Mucosa of stomach (tissue), 1 donor: Measurements from ENCODE around the gene PALM3.

Source experiments
- H3K27me3 ChIP-seq: one replicate; pipeline ENCODE4 v1.7.0; 2013; ENCODE audit warnings: mild to moderate bottlenecking, low read length; ENCODE audit not compliant: control insufficient read depth, insufficient read depth
- H3K36me3 ChIP-seq: one replicate; pipeline ENCODE4 v1.7.0; 2013; ENCODE audit warnings: low read length; ENCODE audit not compliant: control insufficient read depth, insufficient read depth
- H3K4me1 ChIP-seq: one replicate; pipeline ENCODE4 v1.7.0; 2013; ENCODE audit warnings: mild to moderate bottlenecking, low read length; ENCODE audit not compliant: control insufficient read depth, insufficient read depth
- H3K4me3 ChIP-seq: one replicate; pipeline ENCODE4 v1.7.0; 2013; ENCODE audit warnings: low read length
- H3K9ac ChIP-seq: one replicate; pipeline ENCODE4 v1.7.0; 2013; ENCODE audit warnings: mild to moderate bottlenecking, low read length, moderate library complexity
- H3K9me3 ChIP-seq: one replicate; pipeline ENCODE4 v1.7.0; 2013; ENCODE audit warnings: mild to moderate bottlenecking, low read length, moderate library complexity; ENCODE audit not compliant: control insufficient read depth
- donor health status: Pancreatic carcinoma.

The PALM3 gene

DNA sequence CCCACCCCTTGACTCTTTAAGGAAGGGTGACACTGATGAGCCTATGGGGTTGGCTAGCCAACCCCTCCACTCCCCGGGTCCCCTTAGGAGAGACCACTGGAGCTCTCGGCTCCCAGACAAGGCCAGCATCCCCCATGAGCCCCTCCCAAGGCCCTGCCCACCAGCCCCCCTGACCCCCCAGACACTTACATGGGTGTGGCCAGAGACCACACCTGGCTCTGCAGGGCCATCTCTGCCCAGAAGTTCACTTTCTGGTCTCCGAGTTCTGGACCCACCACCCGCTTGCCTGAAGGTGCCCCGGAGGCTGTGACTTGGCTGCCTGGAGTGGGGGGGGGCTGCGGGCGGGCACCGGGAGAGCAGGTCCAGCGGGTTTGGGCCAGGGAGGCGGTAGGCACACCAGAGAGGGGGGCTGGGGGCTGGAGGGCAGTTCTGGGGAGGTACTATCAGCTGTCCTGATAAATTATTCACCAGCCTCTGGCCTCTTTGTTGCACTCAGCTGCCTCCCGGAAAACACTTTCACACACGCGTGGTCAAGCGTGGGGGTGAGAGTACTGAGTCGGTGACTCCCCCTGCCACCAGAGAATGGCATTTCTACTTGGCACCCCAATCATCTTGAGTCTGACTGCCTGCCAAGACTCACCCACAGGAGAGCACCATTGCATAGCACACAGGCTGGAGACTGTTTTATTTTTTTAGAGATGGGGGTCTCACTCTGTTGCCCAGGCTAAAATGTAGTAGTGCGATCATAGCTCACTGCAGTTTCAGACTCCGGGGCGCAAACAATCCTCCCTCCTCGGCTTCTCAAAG, at the start of gene PALM3:
PALM3 (minus strand) TSS at position 326 of the 807 bp plus-strand sequence; CDS start at position 230, 96 bp downstream.
- Histone ChIP-seq H3K27me3 (peaks cover 28% of the 10 kb centered on the region), H3K4me1 (peaks cover 9% of the 10 kb centered on the region), H3K9ac (peak within 1 kb of the TSS; percentile 53), H3K4me3 (no peak within 1 kb of the TSS), H3K9me3 (no peaks in the 10 kb centered on the region), H3K36me3 (no peaks in the 10 kb centered on the region)

DNA sequence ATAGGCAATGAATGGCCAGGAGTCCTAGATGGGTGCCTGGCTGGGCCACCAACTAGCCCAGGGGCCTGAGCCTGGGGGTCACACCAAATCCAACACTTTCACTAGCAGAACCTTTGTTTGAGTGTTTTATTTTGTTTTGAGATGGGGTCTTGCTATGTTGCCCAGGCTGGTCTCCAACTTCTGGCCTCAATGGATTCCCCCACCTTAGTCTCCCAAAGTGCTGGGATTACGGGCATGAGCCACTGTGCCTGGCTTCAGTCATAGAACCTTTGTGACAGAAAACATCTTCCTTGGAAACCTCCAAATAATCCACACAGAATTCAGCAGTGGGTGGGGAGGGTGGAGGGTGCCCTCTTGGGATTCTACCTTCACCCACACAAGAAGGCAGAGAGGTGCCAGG, 49.6 kb upstream of the PALM3 start:
- no peak overlapping the region for H3K9ac ChIP-seq
- H3K9me3 ChIP-seq = no peaks in the 10 kb centered on the region
- peaks cover 31% of the 10 kb centered on the region for H3K4me1 ChIP-seq
- H3K27me3 ChIP-seq = no peaks in the 10 kb centered on the region
- H3K4me3 ChIP-seq = no peak overlapping the region
- no peaks in the 10 kb centered on the region for H3K36me3 ChIP-seq

DNA sequence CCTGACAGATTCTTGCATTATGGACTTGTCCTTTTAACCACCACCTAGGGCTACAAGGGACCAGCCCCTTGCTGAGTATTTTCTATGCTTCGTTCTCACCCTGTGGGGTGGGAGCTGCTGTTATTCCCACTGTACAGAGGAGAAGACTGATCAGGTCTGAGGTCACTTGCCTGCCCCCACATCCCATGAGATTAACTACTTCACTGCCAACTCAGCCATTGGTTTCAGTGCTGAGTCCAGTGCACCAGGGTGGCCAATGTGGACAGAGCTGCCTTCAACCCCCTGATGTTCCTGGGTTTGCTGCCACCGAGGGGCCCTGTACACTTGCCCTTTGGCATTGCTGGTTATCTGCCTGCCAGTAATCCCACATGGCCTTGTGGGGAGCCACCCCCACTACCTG, 48.8 kb upstream of the PALM3 start:
- no peaks in the 10 kb centered on the region for H3K9me3 ChIP-seq
- no peaks in the 10 kb centered on the region for H3K36me3 ChIP-seq
- no peaks in the 10 kb centered on the region for H3K27me3 ChIP-seq
- H3K4me3 ChIP-seq = no peak overlapping the region
- H3K4me1 ChIP-seq = peaks cover 23% of the 10 kb centered on the region
- no peak overlapping the region for H3K9ac ChIP-seq

DNA sequence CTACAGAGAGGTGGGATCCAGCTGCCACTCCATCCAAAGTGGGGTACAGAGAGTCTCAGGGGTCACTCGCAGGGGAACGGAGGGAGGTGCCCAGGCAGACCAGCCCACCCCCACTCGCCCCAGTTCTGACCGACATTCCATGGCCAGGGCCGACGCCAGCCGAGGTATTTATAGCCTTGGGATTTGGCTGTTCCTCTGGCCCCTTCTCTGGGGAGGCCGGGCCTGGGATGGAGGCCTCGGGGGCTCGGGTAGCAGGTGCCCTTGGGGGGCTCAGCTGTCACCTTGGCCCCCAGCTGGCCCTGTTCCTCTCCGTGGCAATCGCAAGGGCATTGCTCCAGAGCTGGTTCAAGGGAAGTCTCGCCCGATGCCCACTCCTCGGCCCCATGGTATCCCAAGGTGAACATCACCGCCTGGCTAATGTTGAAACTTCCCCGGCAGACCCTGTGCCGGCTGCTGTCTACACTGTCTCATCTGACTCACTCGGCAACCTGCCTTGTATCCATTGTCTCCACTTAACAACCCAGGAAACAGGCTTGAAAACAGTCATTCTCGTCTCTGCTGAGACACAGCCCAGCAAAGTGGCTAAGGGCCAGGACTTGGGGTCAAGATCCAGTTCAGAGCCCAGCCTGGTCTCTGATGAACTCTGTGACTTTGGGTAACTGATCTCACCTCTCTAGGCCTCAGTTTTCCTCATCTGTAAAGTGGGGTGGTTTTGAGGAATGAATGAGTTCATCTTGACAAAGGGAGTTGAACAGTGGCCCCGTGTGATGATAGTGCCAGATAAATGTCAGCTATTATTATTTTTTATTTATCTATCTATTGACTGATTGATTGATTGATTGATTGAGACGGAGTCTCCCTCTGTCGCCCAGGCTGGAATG, 45.9 kb upstream of the PALM3 start:
- H3K4me3 ChIP-seq = no peak overlapping the region
- peaks cover 7% of the 10 kb centered on the region for H3K36me3 ChIP-seq
- no peaks in the 10 kb centered on the region for H3K9me3 ChIP-seq
- no peak overlapping the region for H3K9ac ChIP-seq
- no peaks in the 10 kb centered on the region for H3K27me3 ChIP-seq
- peaks cover 6% of the 10 kb centered on the region for H3K4me1 ChIP-seq

- Histone ChIP-seq H3K9me3 (no peaks in the 10 kb centered on the region), H3K36me3 (peaks cover 15% of the 10 kb centered on the region), H3K9ac (no peak overlapping the region), H3K4me3 (no peak overlapping the region), H3K27me3 (no peaks in the 10 kb centered on the region), H3K4me1 (no peaks in the 10 kb centered on the region)
These were observed 45.0 kb upstream of the PALM3 start for GRCh38 chr19:14106840-14107239.

- Histone ChIP-seq H3K27me3 (no peaks in the 10 kb centered on the region), H3K36me3 (peaks cover 16% of the 10 kb centered on the region), H3K4me1 (no peaks in the 10 kb centered on the region), H3K9ac (no peak overlapping the region), H3K9me3 (no peaks in the 10 kb centered on the region), H3K4me3 (no peak overlapping the region)
These were observed 43.8 kb upstream of the PALM3 start for GRCh38 chr19:14105680-14106079.

GRCh38 chr19:14103310-14103709, 41.4 kb upstream of the PALM3 start:
- Histone ChIP-seq H3K27me3 (no peaks in the 10 kb centered on the region), H3K36me3 (peaks cover 16% of the 10 kb centered on the region)

DNA sequence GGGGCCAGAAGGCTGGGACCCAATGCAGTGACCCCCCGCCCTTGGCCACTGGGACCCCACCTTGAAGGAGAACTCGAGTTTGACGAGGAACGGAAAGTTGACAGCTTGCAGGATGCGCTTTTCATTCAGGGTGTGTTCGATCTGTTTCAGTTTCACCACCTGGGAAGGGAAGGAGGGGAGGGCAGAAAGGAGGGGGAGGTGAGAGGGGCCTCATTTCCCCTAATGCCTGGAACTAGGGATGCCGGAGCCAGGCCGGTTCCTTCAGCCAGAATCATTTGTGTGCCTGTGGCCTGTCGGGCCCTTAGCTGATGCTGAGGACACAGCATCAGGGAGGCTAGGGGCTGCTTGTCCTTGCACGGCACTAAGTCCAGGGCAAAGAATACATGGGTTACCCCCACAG, 40.9 kb upstream of the PALM3 start:
- peaks cover 16% of the 10 kb centered on the region for H3K36me3 ChIP-seq

More at GRCh38 chr19:14103310-14103709, 41.4 kb upstream of the PALM3 start:
- H3K4me1 ChIP-seq = no peaks in the 10 kb centered on the region
- H3K4me3 ChIP-seq = no peak overlapping the region
- H3K9ac ChIP-seq = no peak overlapping the region
- H3K9me3 ChIP-seq = no peaks in the 10 kb centered on the region

GRCh38 chr19:14102102-14102696, 40.3 kb upstream of the PALM3 start:
- no peaks in the 10 kb centered on the region for H3K4me1 ChIP-seq
- H3K4me3 ChIP-seq = no peak overlapping the region
- no peaks in the 10 kb centered on the region for H3K27me3 ChIP-seq
- H3K36me3 ChIP-seq = peaks cover 16% of the 10 kb centered on the region
- H3K9ac ChIP-seq = no peak overlapping the region
- H3K9me3 ChIP-seq = no peaks in the 10 kb centered on the region

More for the DNA sequence above, 40.9 kb upstream of the PALM3 start:
- Histone ChIP-seq H3K9ac (no peak overlapping the region), H3K9me3 (no peaks in the 10 kb centered on the region), H3K4me3 (no peak overlapping the region), H3K27me3 (no peaks in the 10 kb centered on the region), H3K4me1 (no peaks in the 10 kb centered on the region)

DNA sequence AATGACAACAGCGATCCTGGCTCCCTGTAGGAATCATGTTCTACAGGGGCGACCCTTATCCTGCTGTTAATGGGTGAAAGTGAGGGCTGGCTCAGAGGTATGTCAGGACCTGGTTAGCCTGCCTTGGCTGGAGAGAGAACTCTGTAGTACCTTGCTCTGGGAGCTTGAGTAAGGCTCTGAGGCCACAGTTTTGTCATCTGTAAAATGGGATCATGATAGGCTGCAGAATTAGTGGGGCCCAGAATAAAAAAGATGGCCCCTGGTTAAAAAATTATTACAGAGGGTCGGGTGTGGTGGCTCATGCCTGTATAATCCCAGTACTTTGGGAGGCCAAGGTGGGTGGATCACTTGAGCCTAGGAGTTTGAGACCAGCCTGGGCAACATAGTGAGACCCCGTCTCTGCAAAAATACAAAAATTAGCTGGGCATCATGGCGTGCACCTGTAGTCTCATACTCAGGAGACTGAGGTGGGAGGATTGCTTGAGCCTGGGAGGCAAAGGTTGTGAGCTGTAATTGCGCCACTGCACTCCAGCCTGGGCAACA, 39.2 kb upstream of the PALM3 start:
- Histone ChIP-seq H3K9me3 (no peaks in the 10 kb centered on the region), H3K27me3 (no peaks in the 10 kb centered on the region), H3K4me3 (no peak overlapping the region), H3K4me1 (no peaks in the 10 kb centered on the region), H3K36me3 (peaks cover 16% of the 10 kb centered on the region), H3K9ac (no peak overlapping the region)

DNA sequence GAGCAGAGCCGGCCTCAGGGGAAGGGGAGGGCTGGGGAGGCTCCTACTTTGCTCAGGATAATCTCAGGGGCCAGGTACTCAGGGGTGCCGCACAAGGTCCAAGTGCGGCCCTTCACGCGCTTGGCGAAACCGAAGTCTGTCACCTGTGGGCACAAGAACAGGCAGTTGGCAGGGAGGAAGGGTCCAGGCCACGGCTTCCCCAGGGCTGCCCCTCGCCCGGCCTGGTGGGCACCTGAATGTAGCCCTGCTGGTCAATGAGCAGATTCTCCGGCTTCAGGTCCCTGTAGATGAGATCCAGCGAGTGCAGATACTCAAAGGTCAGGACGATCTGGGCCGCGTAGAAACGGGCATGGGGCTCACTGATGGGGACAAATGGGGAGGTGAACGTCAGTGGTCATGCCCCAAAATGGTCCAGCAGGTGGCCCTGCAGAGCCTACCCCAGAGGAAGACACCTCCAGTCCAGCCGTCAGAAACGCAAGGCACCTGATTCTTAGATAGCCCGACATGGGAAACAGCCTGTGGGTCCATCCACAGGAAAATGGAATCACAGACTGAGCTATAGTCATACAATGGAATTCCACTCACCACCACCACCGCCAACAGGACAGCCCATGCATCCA, 35.8 kb upstream of the PALM3 start:
- Histone ChIP-seq H3K27me3 (no peaks in the 10 kb centered on the region), H3K4me1 (no peaks in the 10 kb centered on the region), H3K9me3 (no peaks in the 10 kb centered on the region), H3K4me3 (no peak overlapping the region), H3K36me3 (peaks cover 8% of the 10 kb centered on the region), H3K9ac (no peak overlapping the region)
